ENCODE measurements around the gene RARB. TPM values are rescaled to one million over a fixed set of nuclear protein-coding genes. Genes with fewer than 3 reads are reported as not detected.

The RARB gene
- total and polyA plus RNA-seq, 9 of the 15 experiments (the other 6 are each of a cell fraction or from before 2014, with no cell fraction given) = 0.15 to 1.3 (median 0.27) TPM

DNA sequence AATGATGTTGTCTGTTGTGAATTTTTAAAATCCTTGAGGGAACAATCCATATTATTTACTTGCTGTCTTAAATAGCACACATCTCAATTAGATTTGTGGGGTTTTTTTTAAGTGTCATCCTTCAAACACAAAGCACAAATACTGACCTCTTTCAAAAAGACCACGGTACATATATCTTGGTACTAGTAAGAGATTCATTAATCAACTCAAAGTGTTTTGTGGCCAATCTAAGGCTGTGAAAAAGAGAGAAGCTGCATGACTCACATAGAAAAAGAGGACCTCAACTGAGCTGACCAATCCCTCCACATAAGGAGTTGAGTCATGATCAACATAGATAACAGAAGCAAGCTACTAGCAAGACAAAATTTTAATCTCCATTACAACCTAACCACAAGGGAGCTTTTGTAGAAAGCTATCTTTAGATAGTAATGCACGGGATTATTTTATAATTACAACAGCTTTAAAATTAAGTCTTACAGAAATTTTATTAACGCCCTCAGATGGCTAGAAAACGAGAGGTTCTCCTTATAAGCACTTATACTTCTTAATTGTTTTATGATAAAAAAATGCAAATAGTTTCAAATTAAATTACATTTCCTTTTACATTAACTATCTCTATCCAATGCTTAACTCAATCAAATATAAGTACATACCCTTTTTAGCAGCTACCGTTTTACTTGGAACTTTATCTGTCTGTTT is 176.2 kb downstream of the RARB start (continued):
- TF ChIP-seq, protein P1, sequence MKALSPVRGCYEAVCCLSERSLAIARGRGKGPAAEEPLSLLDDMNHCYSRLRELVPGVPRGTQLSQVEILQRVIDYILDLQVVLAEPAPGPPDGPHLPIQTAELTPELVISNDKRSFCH (CRISPR knock-in tag; IDR thresholded peaks at IDR 0.05) = no peak
- TF ChIP-seq, protein P1 (tag; IDR thresholded peaks at IDR 0.05) = no peak
- TF ChIP-seq DMBX1 (CRISPR knock-in tag; IDR thresholded peaks at IDR 0.05; ENCODE audit: borderline replicate concordance) (no peak), PRMT5 (CRISPR knock-in tag; IDR thresholded peaks at IDR 0.05) (no peak), NONO (IDR thresholded peaks at IDR 0.05; ENCODE audit: low read depth in 2 of 2, low read length in 1 of 2) (no peak), TBL1XR1 (IDR thresholded peaks at IDR 0.05; ENCODE audit: low read length in 2 of 2) (no peak), GMEB1 (CRISPR knock-in tag; IDR thresholded peaks at IDR 0.05) (no peak), JUN (IDR thresholded peaks at IDR 0.05; ENCODE audit: borderline replicate concordance, low read depth, low read length) (peak; percentile 91), JUN (CRISPR knock-in tag; IDR thresholded peaks at IDR 0.05; ENCODE audit: borderline replicate concordance) (no peak), PML (IDR thresholded peaks at IDR 0.05; ENCODE audit: low read length) (no peak), SETDB1 (IDR thresholded peaks at IDR 0.05; ENCODE audit: low read length) (no peak), ZKSCAN8 (CRISPR knock-in tag; IDR thresholded peaks at IDR 0.05) (no peak), KDM5B (IDR thresholded peaks at IDR 0.05; ENCODE audit: insufficient replicate concordance, low read depth, low read length) (no peak), ZNF449 (CRISPR knock-in tag; IDR thresholded peaks at IDR 0.05) (no peak), CTBP1 (IDR thresholded peaks at IDR 0.05; ENCODE audit: borderline replicate concordance) (0 out of 2 replicates have a peak, but pooled peaks have one; percentile 16), JUND (IDR thresholded peaks at IDR 0.05; ENCODE audit: borderline replicate concordance, low read depth, low read length) (peak; percentile 97), JUND (tag; IDR thresholded peaks at IDR 0.05; ENCODE audit: borderline replicate concordance, low read depth, low read length) (peak; percentile 97)
- TF ChIP-seq, protein P2, sequence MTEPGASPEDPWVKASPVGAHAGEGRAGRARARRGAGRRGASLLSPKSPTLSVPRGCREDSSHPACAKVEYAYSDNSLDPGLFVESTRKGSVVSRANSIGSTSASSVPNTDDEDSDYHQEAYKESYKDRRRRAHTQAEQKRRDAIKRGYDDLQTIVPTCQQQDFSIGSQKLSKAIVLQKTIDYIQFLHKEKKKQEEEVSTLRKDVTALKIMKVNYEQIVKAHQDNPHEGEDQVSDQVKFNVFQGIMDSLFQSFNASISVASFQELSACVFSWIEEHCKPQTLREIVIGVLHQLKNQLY (CRISPR knock-in tag; conservative IDR thresholded peaks at IDR 0.05) = no peak
- TF ChIP-seq, protein P3, sequence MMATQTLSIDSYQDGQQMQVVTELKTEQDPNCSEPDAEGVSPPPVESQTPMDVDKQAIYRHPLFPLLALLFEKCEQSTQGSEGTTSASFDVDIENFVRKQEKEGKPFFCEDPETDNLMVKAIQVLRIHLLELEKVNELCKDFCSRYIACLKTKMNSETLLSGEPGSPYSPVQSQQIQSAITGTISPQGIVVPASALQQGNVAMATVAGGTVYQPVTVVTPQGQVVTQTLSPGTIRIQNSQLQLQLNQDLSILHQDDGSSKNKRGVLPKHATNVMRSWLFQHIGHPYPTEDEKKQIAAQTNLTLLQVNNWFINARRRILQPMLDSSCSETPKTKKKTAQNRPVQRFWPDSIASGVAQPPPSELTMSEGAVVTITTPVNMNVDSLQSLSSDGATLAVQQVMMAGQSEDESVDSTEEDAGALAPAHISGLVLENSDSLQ (IDR thresholded peaks at IDR 0.05) = peak; percentile 58
- TF ChIP-seq, protein P4, sequence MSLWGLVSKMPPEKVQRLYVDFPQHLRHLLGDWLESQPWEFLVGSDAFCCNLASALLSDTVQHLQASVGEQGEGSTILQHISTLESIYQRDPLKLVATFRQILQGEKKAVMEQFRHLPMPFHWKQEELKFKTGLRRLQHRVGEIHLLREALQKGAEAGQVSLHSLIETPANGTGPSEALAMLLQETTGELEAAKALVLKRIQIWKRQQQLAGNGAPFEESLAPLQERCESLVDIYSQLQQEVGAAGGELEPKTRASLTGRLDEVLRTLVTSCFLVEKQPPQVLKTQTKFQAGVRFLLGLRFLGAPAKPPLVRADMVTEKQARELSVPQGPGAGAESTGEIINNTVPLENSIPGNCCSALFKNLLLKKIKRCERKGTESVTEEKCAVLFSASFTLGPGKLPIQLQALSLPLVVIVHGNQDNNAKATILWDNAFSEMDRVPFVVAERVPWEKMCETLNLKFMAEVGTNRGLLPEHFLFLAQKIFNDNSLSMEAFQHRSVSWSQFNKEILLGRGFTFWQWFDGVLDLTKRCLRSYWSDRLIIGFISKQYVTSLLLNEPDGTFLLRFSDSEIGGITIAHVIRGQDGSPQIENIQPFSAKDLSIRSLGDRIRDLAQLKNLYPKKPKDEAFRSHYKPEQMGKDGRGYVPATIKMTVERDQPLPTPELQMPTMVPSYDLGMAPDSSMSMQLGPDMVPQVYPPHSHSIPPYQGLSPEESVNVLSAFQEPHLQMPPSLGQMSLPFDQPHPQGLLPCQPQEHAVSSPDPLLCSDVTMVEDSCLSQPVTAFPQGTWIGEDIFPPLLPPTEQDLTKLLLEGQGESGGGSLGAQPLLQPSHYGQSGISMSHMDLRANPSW (CRISPR knock-in tag; IDR thresholded peaks at IDR 0.05) = no peak

Measured in K562 (cell line).